Epithelial cell of proximal tubule (primary cell): ENCODE results near the gene SCAMP5. TPM values are rescaled to one million over a fixed set of nuclear protein-coding genes. Genes with fewer than 3 reads are reported as not detected.

Experiments
- DNase-seq: peaks from one replicate; pipeline ENCODE4 v3.0.0-alpha.2; 2011; ENCODE audit warnings: low read depth
- H3K4me3 ChIP-seq: 2 replicates; pipeline ENCODE4 v1.5.1; 2011; ENCODE audit warnings: low read depth, mild to moderate bottlenecking, low read length
- total RNA-seq: library from RNA; depleted of rRNA; stranded (reverse); fragments of >200 nt; gene quantifications from 2 replicates; pipeline ENCODE4 v1.2.3, GENCODE V29; 2015
- TF ChIP-seq, protein P1 (sequence below): conservative IDR thresholded peaks from 2 replicates; pipeline ENCODE4 v1.5.1; 2012; ENCODE audit warnings: low read depth, mild to moderate bottlenecking, low read length

Gene SCAMP5
- total RNA-seq, 1 donor from 2014 or later: 4.7 TPM

DNA sequence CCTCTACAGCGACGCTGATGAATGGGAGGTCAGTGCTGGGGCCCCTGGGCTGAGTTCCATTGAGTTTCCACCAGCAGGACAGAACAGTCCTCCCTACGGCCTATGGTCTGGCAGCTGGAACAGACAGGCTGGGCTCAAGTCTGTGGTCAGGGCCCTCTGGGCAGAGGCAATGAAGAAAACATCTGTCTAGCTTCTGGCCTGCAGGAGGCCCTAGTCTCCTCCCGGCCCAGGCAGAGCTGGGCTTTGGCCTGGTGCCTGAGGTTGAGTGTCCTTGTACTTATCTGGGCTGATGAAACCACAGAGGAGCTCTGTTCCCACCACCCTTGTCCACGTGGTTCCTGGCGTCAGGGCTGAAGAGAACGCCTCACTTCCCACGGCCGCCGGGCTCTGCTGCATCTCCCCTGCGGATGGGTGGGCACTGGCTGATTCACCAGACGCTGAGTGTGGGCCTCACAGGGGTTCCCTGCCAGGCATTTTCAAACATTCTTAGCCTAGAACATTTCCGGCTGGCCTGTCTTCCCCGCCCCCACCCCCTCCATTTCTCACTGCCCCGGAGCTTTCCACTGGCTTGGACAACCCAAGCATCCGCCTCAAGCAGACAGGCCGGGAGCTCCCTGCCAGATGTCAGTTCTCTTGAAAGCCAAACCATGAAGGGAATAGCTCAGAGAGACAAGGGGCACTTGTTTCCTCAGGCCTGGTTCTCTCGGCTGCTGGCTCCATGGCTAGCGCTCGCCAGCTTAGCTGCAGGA lies 48.3 kb downstream of the SCAMP5 start:
- peak; percentile 49 for DNase-seq
- TF ChIP-seq, protein P1, sequence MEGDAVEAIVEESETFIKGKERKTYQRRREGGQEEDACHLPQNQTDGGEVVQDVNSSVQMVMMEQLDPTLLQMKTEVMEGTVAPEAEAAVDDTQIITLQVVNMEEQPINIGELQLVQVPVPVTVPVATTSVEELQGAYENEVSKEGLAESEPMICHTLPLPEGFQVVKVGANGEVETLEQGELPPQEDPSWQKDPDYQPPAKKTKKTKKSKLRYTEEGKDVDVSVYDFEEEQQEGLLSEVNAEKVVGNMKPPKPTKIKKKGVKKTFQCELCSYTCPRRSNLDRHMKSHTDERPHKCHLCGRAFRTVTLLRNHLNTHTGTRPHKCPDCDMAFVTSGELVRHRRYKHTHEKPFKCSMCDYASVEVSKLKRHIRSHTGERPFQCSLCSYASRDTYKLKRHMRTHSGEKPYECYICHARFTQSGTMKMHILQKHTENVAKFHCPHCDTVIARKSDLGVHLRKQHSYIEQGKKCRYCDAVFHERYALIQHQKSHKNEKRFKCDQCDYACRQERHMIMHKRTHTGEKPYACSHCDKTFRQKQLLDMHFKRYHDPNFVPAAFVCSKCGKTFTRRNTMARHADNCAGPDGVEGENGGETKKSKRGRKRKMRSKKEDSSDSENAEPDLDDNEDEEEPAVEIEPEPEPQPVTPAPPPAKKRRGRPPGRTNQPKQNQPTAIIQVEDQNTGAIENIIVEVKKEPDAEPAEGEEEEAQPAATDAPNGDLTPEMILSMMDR: peak; percentile 52
- no peak overlapping the region for H3K4me3 ChIP-seq

DNA sequence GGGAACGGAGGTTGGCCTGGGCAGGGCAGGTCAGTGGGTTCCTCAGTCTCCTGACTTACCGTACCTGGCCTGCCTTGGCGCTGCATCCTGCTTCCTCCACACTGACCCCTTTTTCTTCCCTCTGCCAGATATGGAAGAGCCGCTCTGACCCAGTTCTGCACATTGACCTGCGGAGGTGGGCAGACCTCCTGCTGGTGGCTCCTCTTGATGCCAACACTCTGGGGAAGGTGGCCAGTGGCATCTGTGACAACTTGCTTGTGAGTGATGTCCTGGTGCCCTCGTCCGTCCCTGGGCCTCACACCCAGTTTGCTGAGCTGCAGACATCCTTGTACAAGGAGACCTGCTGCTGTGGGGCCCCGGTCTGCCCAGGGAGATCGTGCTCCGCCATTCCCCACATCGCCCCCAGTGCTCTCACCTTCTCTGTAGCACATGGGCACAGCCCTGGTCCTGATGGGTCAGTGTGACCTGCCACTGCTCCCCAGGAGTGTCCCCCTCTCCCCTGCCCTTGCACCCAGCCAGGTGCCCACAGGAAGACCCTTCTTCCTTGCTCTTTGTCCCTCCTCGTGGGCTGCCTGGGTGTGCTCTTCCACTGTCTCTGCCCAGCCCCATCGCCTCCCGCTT lies 49.0 kb downstream of the SCAMP5 start:
- no peak for DNase-seq
- H3K4me3 ChIP-seq: no peak overlapping the region
- TF ChIP-seq, protein P1: no peak

DNA sequence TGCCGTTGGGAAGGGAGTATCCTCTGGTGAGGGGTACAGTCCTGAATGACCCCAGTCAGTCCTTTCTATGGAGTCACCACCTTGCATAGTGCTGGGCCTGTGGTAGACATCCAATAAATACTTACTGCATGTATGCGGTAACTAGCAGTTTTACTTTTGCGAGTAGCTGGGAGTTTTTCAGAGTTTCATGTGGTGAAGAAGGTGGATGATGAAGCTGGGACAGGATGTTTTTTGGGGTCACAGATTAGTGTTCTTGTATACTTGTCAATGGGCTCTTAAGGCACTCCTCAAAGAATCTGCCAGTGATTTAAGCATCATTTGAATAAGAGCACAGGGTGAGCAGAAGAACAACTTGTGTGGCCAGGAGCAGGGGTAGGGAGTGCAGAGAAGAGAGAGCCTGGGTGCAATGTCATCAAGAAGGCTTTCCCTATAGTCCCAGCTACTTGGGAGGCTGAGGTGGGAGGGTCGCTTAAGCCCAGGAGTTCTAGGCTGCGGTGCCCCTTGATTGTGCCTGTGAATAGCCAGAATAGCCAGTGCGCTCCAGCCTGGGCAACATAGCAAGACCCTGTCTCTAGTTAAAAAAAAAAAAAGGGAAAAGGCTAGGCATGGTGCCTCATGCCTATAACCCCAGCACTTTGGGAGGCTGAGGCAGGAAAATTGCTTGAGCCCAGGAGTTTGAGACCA lies 50.1 kb downstream of the SCAMP5 start:
- TF ChIP-seq, protein P1: no peak
- no peak for DNase-seq
- H3K4me3 ChIP-seq: no peak overlapping the region

DNA sequence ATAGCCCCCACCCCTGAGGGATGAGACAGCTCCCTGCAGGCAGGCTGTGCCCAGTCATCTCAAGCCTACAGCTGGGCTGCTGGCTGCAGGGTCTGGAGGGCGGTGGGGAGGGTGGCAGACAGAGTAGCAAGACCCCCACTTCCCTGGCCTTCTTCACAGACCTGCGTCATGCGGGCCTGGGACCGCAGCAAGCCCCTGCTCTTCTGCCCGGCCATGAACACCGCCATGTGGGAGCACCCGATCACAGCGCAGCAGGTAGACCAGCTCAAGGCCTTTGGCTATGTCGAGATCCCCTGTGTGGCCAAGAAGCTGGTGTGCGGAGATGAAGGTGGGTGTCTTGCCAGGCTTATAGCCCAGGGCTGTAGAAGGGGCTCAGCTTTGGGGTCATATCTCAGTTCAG lies 53.0 kb downstream of the SCAMP5 start:
- TF ChIP-seq, protein P1: no peak
- DNase-seq: no peak
- H3K4me3 ChIP-seq: no peak overlapping the region

DNA sequence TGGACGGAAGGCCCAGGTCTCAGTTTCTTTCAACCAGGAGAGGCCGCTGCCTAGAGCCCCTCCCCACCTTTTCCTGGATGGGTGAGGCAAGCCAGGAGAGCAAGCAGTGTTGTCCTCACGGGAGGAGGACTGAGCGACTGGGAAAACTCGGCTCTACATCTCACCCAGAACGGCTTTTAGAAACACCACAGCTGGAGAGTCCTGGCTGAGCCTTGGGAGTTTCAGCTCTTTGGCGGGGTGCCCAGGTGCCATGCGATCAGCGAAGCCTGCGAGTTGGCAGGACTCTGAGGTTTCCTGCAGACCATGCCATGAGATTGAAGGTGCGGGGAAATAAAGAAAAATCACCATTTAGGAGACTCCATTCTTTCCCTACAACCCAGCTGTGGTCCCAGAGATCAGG lies 54.0 kb downstream of the SCAMP5 start:
- H3K4me3 ChIP-seq: no peak overlapping the region
- DNase-seq: no peak
- TF ChIP-seq, protein P1: no peak

DNA sequence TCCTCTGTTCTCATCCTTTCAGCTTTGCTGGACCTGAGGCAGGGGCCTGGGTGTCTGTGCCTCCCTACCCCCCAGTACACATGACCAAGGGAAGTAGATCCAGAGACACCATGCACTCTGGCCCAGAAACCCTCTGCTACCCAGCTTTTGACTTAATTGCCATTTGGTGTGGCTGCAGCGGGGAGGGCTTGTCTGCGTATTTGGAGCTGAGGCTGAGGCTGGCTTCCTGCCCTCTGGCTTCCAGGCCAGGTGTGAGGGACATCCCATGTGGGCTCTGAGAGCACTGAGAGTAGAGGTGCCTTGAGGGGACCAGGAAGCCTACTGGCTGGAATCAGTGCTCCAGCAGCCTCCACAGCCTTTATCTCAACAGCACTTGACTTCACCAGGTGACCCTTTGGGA lies 54.9 kb downstream of the SCAMP5 start:
- no peak overlapping the region for H3K4me3 ChIP-seq
- TF ChIP-seq, protein P1: no peak
- no peak for DNase-seq
